K562 (cell line): ENCODE measurements around the gene EXOC6. TPM values are rescaled to one million over a fixed set of nuclear protein-coding genes. Genes with fewer than 3 reads are reported as not detected.

Experiments used
- ATAC-seq: fragments of 200-7000 bp; cut with Tn5 transposase; 3 replicates; pipeline ENCODE4 v1.9.1; 2020; ENCODE audit warnings: moderate library complexity
- BruUV-seq: library from RNA; stranded (reverse); fragments of 400-500 nt; replicated peaks from 2 replicates; lab custom pipeline; 2021; lab: Mats Ljungman, UMichigan
- CTCF ChIA-PET: fragments of 300-600 bp; formaldehyde crosslinking; extraction: SDS; loops from one replicate; lab custom pipeline; 2021; ENCODE audit warnings: low intra/inter-chr PET ratio; lab: Yijun Ruan, JAX
- POLR2A ChIA-PET: fragments of 300-600, 350-650 bp; sonication (Branson Sonifier 250); formaldehyde crosslinking; extraction: SDS; loops from one replicate; lab custom pipeline; 2021; ENCODE audit warnings: antibody characterized with exemption, inconsistent platforms; lab: Yijun Ruan, JAX
- DNase-seq, 4 experiments: peaks; one replicate each; pipeline versions ENCODE4 v3.0.0 to v3.0.0-alpha.2; 2011 to 2018; ENCODE audit warnings: low spot score in 3 of 4, mixed read lengths in 3 of 4; ENCODE audit errors: extremely low read depth in 1 of 4
- FAIRE-seq: peaks from 2 replicates; lab custom pipeline; 2011; peaks lifted over from hg19 to GRCh38; lab: Jason Lieb, UNC
- H2AFZ ChIP-seq: 2 replicates; pipeline ENCODE4 v1.6.0; 2011; ENCODE audit warnings: low read depth, low read length, control low read depth, inconsistent platforms
- H3K27ac ChIP-seq: fragments of 200-600 bp; 3 replicates; pipeline ENCODE4 v1.8.0; 2011; ENCODE audit warnings: low read depth, mild to moderate bottlenecking, control low read depth, inconsistent platforms, low read length, moderate library complexity, mixed read lengths; ENCODE audit errors: extremely low read depth
- H3K27me3 ChIP-seq, 2 experiments: fragments of 300-600 bp in 1 of 2; 2 replicates in 1 of 2; 3 replicates in 1 of 2; pipeline versions ENCODE4 v1.6.0 to v1.8.0; 2011; ENCODE audit warnings: inconsistent platforms in 2 of 2, low read length in 2 of 2, mild to moderate bottlenecking in 1 of 2, mixed read lengths in 1 of 2, moderate library complexity in 1 of 2; ENCODE audit not compliant: control insufficient read depth in 2 of 2, insufficient read depth in 2 of 2
- H3K36me3 ChIP-seq: fragments of 300-600 bp; 3 replicates; pipeline ENCODE4 v1.8.0; 2011; ENCODE audit warnings: mild to moderate bottlenecking, low read length, inconsistent platforms; ENCODE audit not compliant: control insufficient read depth, insufficient read depth
- H3K4me1 ChIP-seq, 2 experiments: fragments of 200-600 bp in 1 of 2; replicated peaks in 1 of 2; 2 replicates in 1 of 2; 3 replicates in 1 of 2; pipeline versions ENCODE4 v1.5.1 to v1.8.0; 2011; ENCODE audit warnings: inconsistent platforms in 2 of 2, low read length in 2 of 2, mild to moderate bottlenecking in 1 of 2, mixed read lengths in 1 of 2, moderate library complexity in 1 of 2; ENCODE audit not compliant: control insufficient read depth in 2 of 2, insufficient read depth in 2 of 2
- H3K4me2 ChIP-seq: 2 replicates; pipeline ENCODE4 v1.6.1; 2011; ENCODE audit warnings: low read length, control low read depth, inconsistent platforms, mixed read lengths; ENCODE audit not compliant: insufficient read depth
- H3K4me3 ChIP-seq: fragments of 200-600 bp; sonication (generic), shearing (Covaris generic); 2 replicates; pipeline ENCODE4 v1.5.1; 2016; ENCODE audit warnings: control low read depth, inconsistent platforms
- H3K79me2 ChIP-seq: fragments of 200-600 bp; 3 replicates; pipeline ENCODE4 v1.8.0; 2011; ENCODE audit warnings: low read length, inconsistent platforms; ENCODE audit not compliant: control insufficient read depth, insufficient read depth
- H3K9ac ChIP-seq, 2 experiments: 2 replicates each; pipeline versions ENCODE4 v1.6.0 to v1.6.1; 2011; ENCODE audit warnings: low read depth in 2 of 2, low read length in 2 of 2, control low read depth in 1 of 2, inconsistent platforms in 1 of 2, mild to moderate bottlenecking in 1 of 2, mixed read lengths in 1 of 2; ENCODE audit not compliant: insufficient read depth in 1 of 2
- H3K9me1 ChIP-seq: one replicate; pipeline ENCODE4 v1.6.0; 2011; ENCODE audit warnings: inconsistent platforms, mild to moderate bottlenecking, low read length, moderate library complexity; ENCODE audit not compliant: control insufficient read depth, insufficient read depth
- H3K9me3 ChIP-seq: replicated peaks from 2 replicates; pipeline ENCODE4 v1.5.1; 2011; ENCODE audit warnings: low read depth, low read length, inconsistent platforms; ENCODE audit not compliant: control insufficient read depth, insufficient read depth
- H4K20me1 ChIP-seq: replicated peaks from 2 replicates; pipeline ENCODE4 v1.6.1; 2011; ENCODE audit warnings: low read length, inconsistent platforms, mixed read lengths; ENCODE audit not compliant: control insufficient read depth, insufficient read depth
- BACH1 ChIP-seq: fragments of 200-800 bp; sonication (Bioruptor generic); IDR thresholded peaks from 2 replicates; pipeline ENCODE4 v1.6.1; 2016; ENCODE audit warnings: missing genetic modification characterization, missing compliant biosample characterization
- CBFA2T2 ChIP-seq: fragments of 450-650 bp; conservative IDR thresholded peaks from 2 replicates; pipeline ENCODE4 v1.6.1; 2017; ENCODE audit warnings: mild to moderate bottlenecking
- HDGF ChIP-seq: fragments of 450-650 bp; IDR thresholded peaks from 2 replicates; pipeline ENCODE4 v1.6.1; 2016
- HNRNPLL ChIP-seq: fragments of 200-400 bp; formaldehyde crosslinking; IDR thresholded peaks from 2 replicates; pipeline ENCODE4 v1.6.1; 2017; ENCODE audit warnings: low read length, low read depth, mild to moderate bottlenecking; ENCODE audit not compliant: poor library complexity, severe bottlenecking
- NCOR1 ChIP-seq: fragments of 450-650 bp; IDR thresholded peaks from 2 replicates; pipeline ENCODE4 v1.6.1; 2016; ENCODE audit warnings: mild to moderate bottlenecking, moderate library complexity
- PHF8 ChIP-seq: fragments of 200-600 bp; sonication (generic); IDR thresholded peaks from 2 replicates; pipeline ENCODE4 v1.6.1; 2012; ENCODE audit warnings: mixed run types, mild to moderate bottlenecking, inconsistent platforms, low read length, moderate library complexity, borderline replicate concordance
- TCFL5 ChIP-seq: fragments of 250-450 bp; sonication (Bioruptor Pico); conservative IDR thresholded peaks from 2 replicates; pipeline ENCODE4 v1.6.1; 2021; ENCODE audit warnings: mild to moderate bottlenecking, moderate library complexity, matching md5 sums
- ZNF316 ChIP-seq: fragments of 450-650 bp; IDR thresholded peaks from 2 replicates; pipeline ENCODE4 v1.6.1; 2016
- ZNF57 ChIP-seq: fragments of 450-650 bp; formaldehyde crosslinking; IDR thresholded peaks from 2 replicates; pipeline ENCODE4 v1.4.0; 2020; ENCODE audit warnings: mild to moderate bottlenecking, moderate library complexity
- ZNF79 ChIP-seq: fragments of 250-450 bp; sonication (Bioruptor Pico); IDR thresholded peaks from 2 replicates; pipeline ENCODE4 v1.4.0; 2020; ENCODE audit warnings: low read depth, mild to moderate bottlenecking, moderate library complexity
- ZZZ3 ChIP-seq: fragments of 450-650 bp; IDR thresholded peaks from 2 replicates; pipeline ENCODE4 v1.6.1; 2016; ENCODE audit warnings: antibody characterized with exemption, mild to moderate bottlenecking, moderate library complexity
- WGBS: fragments of 100-300 bp; shearing (Covaris generic); methylation state at CpG from one replicate; pipeline ENCODE4 v1.1.6; 2016; ENCODE audit warnings: low coverage, mixed read lengths; ENCODE audit not compliant: insufficient coverage; ENCODE audit errors: missing lambda C conversion rate; 5-methylcytosine and 5-hydroxymethylcytosine counted together
- in situ Hi-C: fragments of 300-500 bp; cut with MboI; formaldehyde crosslinking; loops from 4 replicates; pipeline ENCODE4 v1.15.0; 2018; ENCODE audit warnings: inconsistent platforms, mixed read lengths
- intact Hi-C: fragments of 100-400 bp; cut with micrococcal nuclease; formaldehyde crosslinking; loops from 2 replicates; pipeline ENCODE4 v1.14.2; 2022
- polyA plus RNA-seq, 8 experiments: library from polyadenylated mRNA; depleted of rRNA in 4 of 8; stranded (reverse) in 5 of 8; unstranded in 3 of 8; fragments of >200 nt; fragmentation: Nextera tagmentation in 2 of 8; fragmentation: Illumina TruSeq in 1 of 8; extraction: Ambion mirVana in 2 of 8; extraction: Trizol in 1 of 8; gene quantifications; 2 replicates each; pipeline versions ENCODE4 v1.2.1 to v1.2.3, GENCODE V29; 2011 to 2014; ENCODE audit warnings: inconsistent platforms in 1 of 8, missing spikeins in 1 of 8
- total RNA-seq, 7 experiments: library from RNA; depleted of rRNA in 6 of 7; stranded (reverse); fragments of >200 nt in 6 of 7; fragmentation: Illumina TruSeq in 2 of 7; extraction: Trizol in 2 of 7; gene quantifications; 2 replicates each; pipeline versions ENCODE4 v1.2.1 to v1.2.3, GENCODE V29; 2011 to 2021; ENCODE audit warnings: low replicate concordance in 1 of 7
- TF ChIP-seq, protein P1 (sequence below): fragments of 450-650 bp; conservative IDR thresholded peaks from 2 replicates; pipeline ENCODE4 v1.6.1; 2016; ENCODE audit warnings: missing genetic modification characterization, low read depth, mild to moderate bottlenecking, missing compliant biosample characterization, moderate library complexity

Gene EXOC6
- total and polyA plus RNA-seq, 9 of the 15 experiments (the other 6 are each of a cell fraction or from before 2014, with no cell fraction given): 13.9 to 42.8 (median 24.9) TPM

DNA sequence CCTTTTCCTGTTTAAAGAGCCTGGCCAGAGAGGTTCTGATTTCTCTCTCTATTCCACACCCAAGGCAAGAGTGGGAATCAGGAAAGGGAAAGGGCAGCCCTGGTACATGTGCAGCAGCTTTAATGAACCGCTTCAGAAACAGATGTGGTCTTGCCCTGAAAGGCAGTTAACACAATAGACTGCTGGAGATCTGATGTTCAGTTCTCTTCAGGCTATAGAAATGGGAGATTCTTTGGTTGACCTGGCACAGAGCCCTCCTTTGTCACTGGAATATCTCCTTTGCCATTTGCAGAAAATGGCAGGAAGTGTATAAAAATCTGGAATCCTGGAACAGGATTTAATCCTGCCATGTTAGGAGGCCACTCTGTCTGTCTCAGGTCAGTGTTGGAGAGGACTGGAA lies 36.3 kb upstream of the EXOC6 start (continued):
- no peak for TF ChIP-seq ZNF316
- no peak for TF ChIP-seq HNRNPLL
- TF ChIP-seq BACH1: no peak
- TF ChIP-seq, protein P1, sequence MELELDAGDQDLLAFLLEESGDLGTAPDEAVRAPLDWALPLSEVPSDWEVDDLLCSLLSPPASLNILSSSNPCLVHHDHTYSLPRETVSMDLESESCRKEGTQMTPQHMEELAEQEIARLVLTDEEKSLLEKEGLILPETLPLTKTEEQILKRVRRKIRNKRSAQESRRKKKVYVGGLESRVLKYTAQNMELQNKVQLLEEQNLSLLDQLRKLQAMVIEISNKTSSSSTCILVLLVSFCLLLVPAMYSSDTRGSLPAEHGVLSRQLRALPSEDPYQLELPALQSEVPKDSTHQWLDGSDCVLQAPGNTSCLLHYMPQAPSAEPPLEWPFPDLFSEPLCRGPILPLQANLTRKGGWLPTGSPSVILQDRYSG (tag): no peak
- TF ChIP-seq PHF8: no peak

DNA sequence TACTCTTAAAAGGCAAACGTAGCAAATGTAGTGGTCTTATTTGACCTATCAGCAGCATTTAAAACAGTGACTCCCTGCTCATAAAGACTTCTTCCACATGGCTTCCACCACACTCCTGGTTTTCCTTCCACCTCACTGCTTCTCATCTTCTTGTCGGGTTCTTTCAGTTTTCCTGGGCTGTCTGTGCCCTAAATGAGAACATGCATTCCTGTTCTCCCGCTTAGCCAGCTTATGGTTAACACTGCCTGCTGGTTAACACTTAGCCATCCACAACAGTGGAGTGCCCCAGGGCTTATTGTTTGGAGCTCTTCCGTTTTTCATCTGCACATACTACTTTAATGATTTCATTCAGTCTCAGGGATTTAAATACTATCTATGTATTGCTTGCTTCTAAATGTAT lies 34.3 kb upstream of the EXOC6 start:
- no peak overlapping the region for H3K27ac ChIP-seq
- ChIA-PET CTCF (no interaction called here), POLR2A (interaction anchor here (1.2 kb wide), 1 partner anchor 15 kb away, joined by 3 read pairs; no protein-coding TSS in a partner anchor)
- WGBS: 45% methylated on average over 4 of the region's 4 CpGs
- H3K27me3 ChIP-seq: no peaks in the 10 kb centered on the region
- no peaks in the 10 kb centered on the region for H3K79me2 ChIP-seq
- TF ChIP-seq TCFL5 (CRISPR knock-in tag) (no peak), ZNF79 (CRISPR knock-in tag) (no peak), NCOR1 (no peak), HDGF (no peak), ZNF57 (CRISPR knock-in tag) (no peak), CBFA2T2 (no peak), ZZZ3 (no peak)
- TF ChIP-seq, protein P1 (tag): no peak
- H3K4me3 ChIP-seq: no peak overlapping the region
- no peak overlapping the region for H3K9ac ChIP-seq
- H3K9me1 ChIP-seq: no peaks in the 10 kb centered on the region
- peaks cover 0 to 3% of the 10 kb centered on the region in 2 experiments; a peak in 2 of 5 replicates for H3K4me1 ChIP-seq
- FAIRE-seq (no peak), ATAC-seq (no peak), DNase-seq (no peak)
- H4K20me1 ChIP-seq: no peaks in the 10 kb centered on the region
- H3K9me3 ChIP-seq: no peaks in the 10 kb centered on the region
- intact Hi-C loops (no loop called here), in situ Hi-C loops (no loop called here)
- H2AFZ ChIP-seq: peak overlapping the region; percentile 78
- BruUV-seq: no TSS peak
- no peak overlapping the region for H3K4me2 ChIP-seq
- no peaks in the 10 kb centered on the region for H3K36me3 ChIP-seq
